ENCODE results near the gene GP1BA. TPM values are rescaled to one million over a fixed set of nuclear protein-coding genes. Genes with fewer than 3 reads are reported as not detected.
"Not testable (repeated sequence)": the region's sequence is repeated elsewhere in the genome, so short reads cannot be mapped to it uniquely, and the experiment has no call there.

GP1BA gene
- polyA plus RNA-seq, 4 donors: 1.4 to 3.1 (median 2.4) TPM

DNA sequence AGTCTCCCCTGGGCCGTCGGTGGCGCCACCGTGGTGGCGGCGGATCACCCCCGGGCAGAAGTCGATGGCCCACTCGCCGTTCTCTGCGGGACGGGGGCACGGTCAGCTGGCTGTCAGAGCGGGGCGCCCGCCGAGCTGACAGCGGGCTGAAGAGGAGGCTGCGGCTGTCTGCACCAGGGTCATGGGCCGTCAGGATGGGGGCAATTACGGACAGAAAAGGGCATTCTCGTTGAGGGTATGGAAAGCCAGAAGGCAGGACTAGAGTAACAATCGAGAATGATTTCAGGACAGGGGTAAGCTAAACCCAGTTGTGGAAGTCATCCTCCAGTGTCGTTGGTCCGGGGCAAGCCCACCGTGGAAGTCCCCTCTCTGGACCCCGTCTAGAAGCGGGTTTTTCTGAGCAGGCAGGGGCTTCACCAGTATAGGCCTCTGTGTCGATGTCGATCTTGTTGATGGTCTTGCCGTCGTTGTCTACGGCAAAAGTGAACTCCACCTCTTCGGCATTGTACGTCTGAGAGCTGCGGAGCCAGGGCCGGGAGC is 30.9 kb upstream of the GP1BA start:
- no peak for DNase-seq (ENCODE audit: low read depth in 4 of 4, low spot score in 2 of 4)

DNA sequence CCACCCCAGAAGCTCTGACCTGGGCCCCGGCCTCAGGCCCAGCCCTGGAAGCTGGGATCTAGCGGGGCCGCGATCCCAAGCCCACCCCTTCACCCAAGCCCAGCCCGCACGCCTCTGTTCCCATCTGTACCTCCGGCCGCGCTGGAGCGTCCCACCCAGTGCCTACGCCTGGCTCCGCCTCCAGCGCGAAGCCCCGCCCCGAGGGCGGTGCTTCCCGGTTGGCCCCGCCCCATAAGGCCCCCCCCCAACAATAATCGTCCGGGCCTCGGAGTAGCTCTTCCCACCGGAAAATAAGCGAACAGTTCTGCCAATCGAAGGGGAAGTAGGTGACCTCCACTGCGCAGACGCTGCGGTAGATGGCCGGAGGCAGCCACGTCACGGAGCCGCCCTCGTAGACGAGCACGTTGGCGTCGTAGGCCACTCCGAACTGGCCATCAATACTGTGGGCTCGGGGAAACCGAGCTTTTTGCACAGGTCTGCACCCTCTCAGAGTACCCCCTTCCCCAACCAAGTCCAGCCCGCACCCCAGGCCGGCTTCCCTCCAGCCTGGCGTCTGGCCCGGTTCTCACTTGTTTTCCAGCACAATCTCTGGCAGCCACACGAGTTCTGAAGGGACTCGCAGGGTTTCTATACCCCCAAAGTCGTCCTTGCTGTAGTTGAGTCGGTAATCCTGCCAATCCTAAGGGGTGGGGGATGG is 30.3 kb upstream of the GP1BA start:
- DNase-seq (ENCODE audit: low read depth in 4 of 4, low spot score in 2 of 4): no peak

DNA sequence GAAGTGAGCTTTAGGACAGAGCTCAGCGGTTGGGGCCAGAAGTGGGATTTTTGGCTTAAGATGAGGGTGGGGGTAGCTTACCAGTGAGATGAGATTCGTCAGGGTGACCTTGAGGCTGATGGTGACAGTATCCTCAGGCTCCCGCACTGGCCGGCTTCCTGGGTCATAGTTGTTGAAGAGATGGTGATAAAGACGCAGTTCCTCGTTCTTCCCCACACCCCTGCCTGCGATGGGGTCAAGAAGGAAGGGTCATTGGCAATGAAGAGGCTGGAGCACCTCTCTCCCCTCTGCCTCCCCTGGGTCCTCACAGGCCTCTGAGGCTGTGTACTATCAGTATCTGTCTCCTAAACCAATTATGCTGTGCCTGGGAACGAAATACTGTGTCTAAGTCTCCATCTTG is 29.5 kb upstream of the GP1BA start:
- DNase-seq (ENCODE audit: low read depth in 4 of 4, low spot score in 2 of 4): no peak

DNA sequence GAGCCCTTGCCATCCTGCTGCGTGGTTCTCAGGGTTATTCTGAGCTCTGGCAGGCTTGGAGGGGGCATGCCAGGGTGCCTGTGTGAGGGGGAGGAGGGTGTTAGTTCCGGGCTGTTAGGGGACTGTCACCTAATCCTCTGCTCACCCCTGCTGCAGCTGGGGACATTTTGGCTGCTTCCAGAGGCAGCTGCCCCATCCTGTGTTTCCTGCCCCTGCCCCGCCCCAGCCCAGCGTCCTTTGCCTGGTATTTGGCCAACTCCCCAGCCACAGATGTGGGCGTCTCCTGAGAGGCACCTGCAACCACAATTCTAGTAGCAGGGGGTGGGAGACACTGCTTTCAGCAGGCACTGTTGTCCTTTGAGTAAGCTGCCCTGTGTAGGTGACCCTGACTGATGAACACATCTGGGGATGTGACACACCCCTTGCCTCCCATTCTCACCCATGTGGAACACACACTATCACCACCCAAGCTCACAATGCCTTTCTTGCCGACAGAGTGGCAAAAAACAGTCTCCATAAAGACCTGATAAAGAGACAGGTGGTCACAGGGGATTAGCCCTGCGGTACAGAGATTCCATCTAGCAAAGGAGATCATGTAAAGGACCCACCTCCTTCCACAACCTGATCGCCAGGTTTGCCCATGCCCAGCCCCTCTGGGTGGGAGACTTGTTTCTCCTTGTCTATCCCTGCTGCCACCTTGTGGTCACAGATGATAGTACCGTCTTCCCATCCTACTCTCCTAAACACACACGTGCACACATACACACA is 28.8 kb upstream of the GP1BA start, which contains the start of gene CHRNE:
CHRNE (minus strand) TSS at position 48 of the 768 bp plus-strand sequence; CDS start at position 13, 35 bp downstream.
- DNase-seq (ENCODE audit: low read depth in 4 of 4, low spot score in 2 of 4): peak in 2 of 4 donors; percentile 71 to 83

DNA sequence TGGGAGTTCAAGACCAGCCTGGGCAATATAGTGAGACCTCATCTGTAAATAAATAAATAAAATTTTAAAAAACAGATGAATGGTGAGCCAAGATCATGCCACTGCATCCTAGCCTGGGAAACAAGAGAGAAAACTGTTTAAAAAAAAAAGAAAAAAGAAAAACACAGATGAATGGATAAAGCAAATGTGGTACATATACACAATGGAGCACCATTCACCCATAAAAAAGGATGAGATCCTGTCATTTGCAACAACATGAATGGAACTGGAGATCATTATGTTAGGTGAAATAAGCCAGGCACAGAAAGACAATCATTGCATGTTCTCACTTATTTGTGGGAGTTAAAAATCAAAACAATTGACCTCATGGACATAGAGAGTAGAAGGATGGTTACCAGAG is 25.4 kb upstream of the GP1BA start:
- not testable (repeated sequence) for DNase-seq (ENCODE audit: low read depth in 4 of 4, low spot score in 2 of 4)

DNA sequence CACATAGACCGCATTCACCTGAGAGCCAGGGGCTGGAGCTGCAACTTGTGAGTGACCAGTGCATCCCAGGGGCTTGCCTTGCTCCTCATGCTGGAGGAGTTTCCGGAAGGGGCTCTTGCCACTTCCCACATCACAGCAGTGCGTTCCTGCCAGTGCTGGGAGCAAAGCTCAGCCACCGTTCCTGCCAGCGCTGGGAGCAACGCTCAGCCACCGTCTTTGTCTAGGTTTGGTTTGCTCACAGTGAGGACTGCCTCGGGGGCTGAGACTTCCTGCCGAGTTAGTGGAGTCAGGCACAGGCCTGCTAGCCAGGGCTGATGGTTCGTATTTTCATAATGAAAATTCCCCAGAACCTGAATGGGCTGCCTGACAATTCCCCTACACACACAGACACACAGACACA is 23.8 kb upstream of the GP1BA start:
- DNase-seq (ENCODE audit: low read depth in 4 of 4, low spot score in 2 of 4): no peak

DNA sequence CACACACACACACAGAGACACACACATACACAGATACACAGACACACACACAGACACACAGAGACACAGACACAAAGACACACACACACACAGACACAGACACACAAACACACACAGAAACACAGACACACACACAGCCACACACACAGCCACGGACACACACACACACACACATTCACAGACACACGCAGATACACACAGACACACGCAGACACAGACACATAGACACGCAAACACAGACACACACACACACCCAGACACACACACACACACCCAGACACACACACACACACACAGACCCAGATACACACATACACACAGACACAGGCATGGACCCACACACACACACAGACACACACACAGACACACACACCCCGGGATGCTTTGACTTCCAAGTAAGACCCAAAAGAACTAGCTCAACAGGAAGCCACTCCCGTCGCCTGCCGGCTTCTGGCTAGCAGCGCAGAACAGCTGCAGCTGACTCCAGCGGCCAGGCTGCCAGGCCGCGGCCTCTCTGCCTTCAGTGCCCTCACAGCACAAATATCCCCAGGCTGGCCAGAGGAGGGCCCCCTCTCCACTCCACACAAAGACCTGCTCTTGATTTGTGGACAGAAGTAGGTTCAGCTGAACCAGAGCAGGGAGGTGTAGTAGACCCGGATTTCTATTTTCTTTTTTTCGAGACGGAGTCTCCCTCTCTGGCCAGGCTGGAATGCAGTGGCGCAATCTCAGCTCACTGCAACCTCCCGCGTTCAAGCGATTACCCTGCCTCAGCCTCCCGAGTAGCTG is 23.2 kb upstream of the GP1BA start:
- peak in 3 of 4 donors; percentile 65 to 78 (median 78) for DNase-seq (ENCODE audit: low read depth in 4 of 4, low spot score in 2 of 4)

DNA sequence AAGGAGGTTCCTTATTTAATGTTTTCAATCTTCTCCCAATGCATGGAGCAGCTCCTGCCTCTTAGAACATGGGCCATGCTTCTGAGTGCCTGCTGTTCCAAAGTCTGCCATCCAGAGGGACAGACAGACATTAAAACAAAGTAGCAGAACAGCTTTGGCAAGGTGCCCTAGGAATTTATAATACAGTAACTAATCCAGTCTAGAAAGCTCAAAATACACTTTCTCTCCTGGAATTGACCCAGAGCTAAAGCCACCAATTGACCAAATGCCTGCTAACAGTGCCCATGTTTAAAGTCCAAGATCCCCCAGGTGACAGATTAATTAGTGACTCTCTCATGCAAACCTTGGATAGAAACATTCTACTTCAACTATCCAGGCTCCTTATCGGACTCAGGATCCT is 18.1 kb upstream of the GP1BA start:
- DNase-seq (ENCODE audit: low read depth in 4 of 4, low spot score in 2 of 4): no peak

- not testable (repeated sequence) for DNase-seq (ENCODE audit: low read depth in 4 of 4, low spot score in 2 of 4)
These were observed 17.5 kb upstream of the GP1BA start for GRCh38 chr17:4914551-4914950.

DNA sequence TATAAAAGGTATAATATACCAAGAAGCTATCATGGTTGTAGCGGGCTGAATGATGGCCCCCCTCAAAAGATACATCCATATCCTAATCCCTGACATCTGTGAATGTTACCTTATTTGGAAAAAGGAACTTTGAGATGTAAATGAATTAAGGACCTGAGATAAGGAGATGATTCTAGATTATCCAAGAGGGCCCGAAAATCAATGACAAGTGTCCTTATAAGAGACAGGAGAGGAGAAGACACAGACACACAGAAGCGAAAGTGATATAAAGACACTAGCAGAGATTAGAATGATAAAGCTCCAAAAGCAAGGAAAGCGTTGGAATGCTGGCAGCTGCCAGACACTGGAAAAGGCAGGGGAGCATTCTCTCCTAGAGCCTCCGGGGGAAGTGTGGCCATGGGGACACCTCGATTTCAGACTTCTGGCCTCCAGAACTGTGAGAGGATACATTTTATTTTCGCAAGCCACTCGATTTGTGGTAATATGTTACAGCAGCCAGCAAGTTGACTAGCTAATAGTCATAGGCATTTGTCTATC is 12.5 kb upstream of the GP1BA start:
- DNase-seq (ENCODE audit: low read depth in 4 of 4, low spot score in 2 of 4): no peak

DNA sequence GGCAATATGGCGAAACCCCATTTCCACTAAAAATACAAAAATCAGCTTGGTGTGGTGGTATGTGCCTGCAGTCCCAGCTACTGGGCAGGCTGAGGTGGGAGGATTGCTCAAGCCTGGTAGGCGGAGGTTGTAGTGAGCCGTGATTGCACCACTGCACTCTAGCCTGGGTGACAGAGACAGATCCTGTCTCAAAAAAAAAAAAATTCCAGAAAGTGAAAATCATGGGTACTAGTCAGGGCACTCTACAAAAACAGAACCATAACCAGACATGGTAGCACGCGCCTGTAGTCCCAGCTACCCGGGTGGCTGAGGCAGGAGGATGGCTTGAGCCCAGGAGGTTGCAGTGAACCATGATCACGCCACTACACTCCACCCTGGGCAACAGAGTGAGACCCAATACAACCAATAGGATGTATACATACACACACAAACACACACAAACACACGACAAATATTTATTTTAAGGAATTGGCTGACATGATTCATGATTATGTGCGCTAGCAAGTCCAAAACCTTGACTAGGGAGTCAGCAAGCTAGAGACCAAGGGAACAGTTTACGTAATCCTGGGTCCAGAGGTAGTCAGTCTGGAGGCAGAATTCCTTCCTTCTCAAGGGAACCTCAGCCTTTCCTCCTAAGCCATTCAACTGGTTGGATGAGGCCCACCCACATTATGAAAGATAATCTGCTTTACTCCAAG is 11.6 kb upstream of the GP1BA start:
- DNase-seq (ENCODE audit: low read depth in 4 of 4, low spot score in 2 of 4): no peak

DNA sequence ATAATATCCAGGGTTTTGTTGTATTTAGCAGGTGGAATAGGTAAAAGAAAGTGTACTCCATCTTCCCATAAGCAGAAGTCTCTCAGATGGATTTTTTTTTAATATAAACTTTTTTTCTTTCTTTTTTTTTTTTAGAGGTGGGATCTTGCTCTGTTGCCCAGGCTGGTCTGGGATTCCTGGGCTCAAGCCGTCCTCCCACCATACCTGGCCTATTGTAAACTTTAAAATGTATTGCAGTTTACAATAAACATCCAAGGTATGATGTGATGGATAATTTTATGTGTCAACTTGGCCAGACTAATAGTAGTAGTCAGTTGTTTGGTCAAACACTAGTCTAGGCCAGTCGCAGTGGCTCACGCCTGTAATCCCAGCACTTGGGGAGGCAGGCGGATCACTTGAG is 10.8 kb upstream of the GP1BA start:
- DNase-seq (ENCODE audit: low read depth in 4 of 4, low spot score in 2 of 4): no peak

DNA sequence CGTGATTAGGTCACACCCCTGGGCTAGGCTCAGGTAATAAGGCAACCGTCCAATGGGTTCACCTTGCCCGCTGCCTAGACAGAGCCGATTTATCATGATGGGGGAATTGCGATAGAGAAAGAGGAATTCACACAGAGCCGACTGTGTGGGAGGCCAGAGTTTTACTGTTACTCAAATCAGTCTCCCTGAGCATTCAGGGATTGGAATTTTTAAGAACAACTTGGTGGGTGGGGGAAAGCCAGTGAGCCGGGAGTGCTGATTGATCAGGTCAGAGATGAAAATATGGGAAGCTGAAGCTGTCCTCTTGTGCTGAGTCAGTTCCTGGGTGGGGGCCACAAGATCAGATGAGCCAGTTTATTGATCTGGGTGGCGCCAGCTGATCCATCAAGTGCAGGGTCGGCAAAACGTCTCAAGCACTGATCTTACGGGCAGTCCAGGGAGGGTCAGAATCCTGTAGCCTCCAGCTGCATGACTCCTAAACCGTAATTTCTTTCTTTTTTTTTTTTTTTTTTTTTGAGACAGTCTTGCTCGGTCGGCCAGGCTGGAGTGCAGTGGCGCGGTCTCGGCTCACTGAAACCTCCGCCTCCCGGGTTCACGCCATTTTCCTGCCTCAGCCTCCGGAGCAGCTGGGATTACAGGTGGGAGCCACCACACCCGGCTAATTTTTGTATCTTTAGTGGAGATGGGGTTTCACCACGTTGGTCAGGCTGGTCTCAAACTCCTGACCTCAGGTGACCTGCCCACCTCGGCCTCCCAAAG is 5.3 kb upstream of the GP1BA start:
- not testable (repeated sequence) for DNase-seq (ENCODE audit: low read depth in 4 of 4, low spot score in 2 of 4)

- no peak for DNase-seq (ENCODE audit: low read depth in 4 of 4, low spot score in 2 of 4)
These were observed 3.2 kb upstream of the GP1BA start for GRCh38 chr17:4928881-4929280.

DNA sequence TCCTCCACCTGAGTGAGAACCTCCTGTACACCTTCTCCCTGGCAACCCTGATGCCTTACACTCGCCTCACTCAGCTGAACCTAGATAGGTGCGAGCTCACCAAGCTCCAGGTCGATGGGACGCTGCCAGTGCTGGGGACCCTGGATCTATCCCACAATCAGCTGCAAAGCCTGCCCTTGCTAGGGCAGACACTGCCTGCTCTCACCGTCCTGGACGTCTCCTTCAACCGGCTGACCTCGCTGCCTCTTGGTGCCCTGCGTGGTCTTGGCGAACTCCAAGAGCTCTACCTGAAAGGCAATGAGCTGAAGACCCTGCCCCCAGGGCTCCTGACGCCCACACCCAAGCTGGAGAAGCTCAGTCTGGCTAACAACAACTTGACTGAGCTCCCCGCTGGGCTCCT is 679 bp downstream of the GP1BA start:
- DNase-seq (ENCODE audit: low read depth in 4 of 4, low spot score in 2 of 4): no peak

DNA sequence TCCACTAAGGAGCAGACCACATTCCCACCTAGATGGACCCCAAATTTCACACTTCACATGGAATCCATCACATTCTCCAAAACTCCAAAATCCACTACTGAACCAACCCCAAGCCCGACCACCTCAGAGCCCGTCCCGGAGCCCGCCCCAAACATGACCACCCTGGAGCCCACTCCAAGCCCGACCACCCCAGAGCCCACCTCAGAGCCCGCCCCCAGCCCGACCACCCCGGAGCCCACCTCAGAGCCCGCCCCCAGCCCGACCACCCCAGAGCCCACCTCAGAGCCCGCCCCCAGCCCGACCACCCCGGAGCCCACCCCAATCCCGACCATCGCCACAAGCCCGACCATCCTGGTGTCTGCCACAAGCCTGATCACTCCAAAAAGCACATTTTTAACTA is 1.6 kb downstream of the GP1BA start:
- no peak for DNase-seq (ENCODE audit: low read depth in 4 of 4, low spot score in 2 of 4)

GRCh38 chr17:4934173-4934979 is 2.3 kb downstream of the GP1BA start:
- DNase-seq (ENCODE audit: low read depth in 4 of 4, low spot score in 2 of 4): no peak

DNA sequence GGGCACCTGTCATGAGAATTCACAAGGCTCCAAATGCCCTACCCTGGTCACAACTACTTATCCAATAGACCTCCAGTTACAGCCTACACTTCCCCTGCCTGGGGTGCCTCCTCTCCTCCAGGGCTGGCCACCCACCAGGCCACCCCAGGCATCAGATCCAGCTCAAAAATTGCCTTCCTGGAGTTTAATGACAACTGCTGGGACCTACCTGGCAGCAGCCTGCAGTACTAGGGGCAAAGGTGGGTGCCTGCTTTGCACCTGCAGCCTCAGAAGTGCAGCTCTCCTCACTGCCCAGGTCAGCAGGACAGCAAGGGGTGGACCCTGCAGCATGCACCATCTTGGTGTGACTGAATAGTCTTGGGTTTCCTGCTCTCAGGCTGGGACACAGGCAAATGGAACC is 3.6 kb downstream of the GP1BA start:
- no peak for DNase-seq (ENCODE audit: low read depth in 4 of 4, low spot score in 2 of 4)

- DNase-seq (ENCODE audit: low read depth in 4 of 4, low spot score in 2 of 4): no peak
These were observed 4.4 kb downstream of the GP1BA start for GRCh38 chr17:4936436-4936835.
